Mesenchymal stem cell (in vitro differentiated cells and primary cell): Measurements from ENCODE around the gene PSMD1.
A peak's percentile ranks its signal among the peaks of the same experiment; 100 is the strongest.

Source experiments
- DNase-seq: peaks from one replicate; pipeline ENCODE4 v3.0.0-alpha.2; 2013
- H2AFZ ChIP-seq: one replicate; pipeline ENCODE4 v1.6.1; 2013; ENCODE audit warnings: low read depth, mild to moderate bottlenecking, control low read depth, inconsistent platforms, low read length, moderate library complexity
- H2AK5ac ChIP-seq: 2 replicates; pipeline ENCODE4 v1.6.1; 2013; ENCODE audit warnings: low read length, moderate library complexity, mild to moderate bottlenecking, inconsistent platforms; ENCODE audit not compliant: severe bottlenecking
- H2BK120ac ChIP-seq: one replicate; pipeline ENCODE4 v1.6.1; 2013; ENCODE audit warnings: low read depth, mild to moderate bottlenecking, inconsistent platforms, low read length, moderate library complexity
- H2BK12ac ChIP-seq, 2 experiments: one replicate each; pipeline ENCODE4 v1.6.1; 2013; ENCODE audit warnings: inconsistent platforms in 2 of 2, low read length in 2 of 2, mild to moderate bottlenecking in 2 of 2, moderate library complexity in 2 of 2, control low read depth in 1 of 2
- H2BK15ac ChIP-seq: one replicate; pipeline ENCODE4 v1.6.1; 2013; ENCODE audit warnings: mild to moderate bottlenecking, low read depth, inconsistent platforms; ENCODE audit not compliant: poor library complexity, severe bottlenecking
- H2BK5ac ChIP-seq: 2 replicates; pipeline ENCODE4 v1.6.1; 2013; ENCODE audit warnings: low read depth, mild to moderate bottlenecking, low read length, control low read depth, inconsistent platforms; ENCODE audit not compliant: poor library complexity, severe bottlenecking
- H3K14ac ChIP-seq, 2 experiments: one replicate each; pipeline ENCODE4 v1.6.1; 2013; ENCODE audit warnings: inconsistent platforms in 2 of 2, low read length in 2 of 2, control low read depth in 1 of 2, mild to moderate bottlenecking in 1 of 2, moderate library complexity in 1 of 2
- H3K18ac ChIP-seq, 2 experiments: one replicate each; pipeline ENCODE4 v1.6.1; 2013; ENCODE audit warnings: inconsistent platforms in 2 of 2, low read length in 2 of 2, control low read depth in 1 of 2, low read depth in 1 of 2, mild to moderate bottlenecking in 1 of 2
- H3K23ac ChIP-seq, 2 experiments: one replicate each; pipeline ENCODE4 v1.6.1; 2013; ENCODE audit warnings: inconsistent platforms in 2 of 2, low read length in 2 of 2, mild to moderate bottlenecking in 2 of 2, moderate library complexity in 2 of 2, control low read depth in 1 of 2
- H3K27ac ChIP-seq: 2 replicates; pipeline ENCODE4 v1.5.1; 2013; ENCODE audit warnings: mild to moderate bottlenecking, moderate library complexity, low read length, control low read depth, inconsistent platforms; ENCODE audit not compliant: poor library complexity, severe bottlenecking
- H3K27me3 ChIP-seq, 2 experiments: 2 replicates each; pipeline versions ENCODE4 v1.6.1 to v1.7.0; 2013; ENCODE audit warnings: low read length in 2 of 2, mild to moderate bottlenecking in 2 of 2, moderate library complexity in 2 of 2, control low read depth in 1 of 2, inconsistent platforms in 1 of 2; ENCODE audit not compliant: control insufficient read depth in 1 of 2, insufficient read depth in 1 of 2
- H3K36me3 ChIP-seq, 2 experiments: 2 replicates each; pipeline versions ENCODE4 v1.6.1 to v1.7.0; 2013; ENCODE audit warnings: low read length in 2 of 2, control low read depth in 1 of 2, inconsistent platforms in 1 of 2, low read depth in 1 of 2, mild to moderate bottlenecking in 1 of 2; ENCODE audit not compliant: insufficient read depth in 2 of 2, control insufficient read depth in 1 of 2
- H3K4ac ChIP-seq, 2 experiments: one replicate each; pipeline ENCODE4 v1.6.1; 2013; ENCODE audit warnings: inconsistent platforms in 2 of 2, low read length in 2 of 2, mild to moderate bottlenecking in 2 of 2, moderate library complexity in 2 of 2, control low read depth in 1 of 2, low read depth in 1 of 2
- H3K4me1 ChIP-seq: 2 replicates; pipeline ENCODE4 v1.6.1; 2013; ENCODE audit warnings: low read depth, low read length, control low read depth; ENCODE audit not compliant: control insufficient read depth, insufficient read depth
- H3K4me2 ChIP-seq: 2 replicates; pipeline ENCODE4 v1.6.1; 2013; ENCODE audit warnings: low read length, mild to moderate bottlenecking, inconsistent platforms; ENCODE audit not compliant: poor library complexity, severe bottlenecking
- H3K4me3 ChIP-seq, 2 experiments: 2 replicates each; pipeline versions ENCODE4 v1.5.1 to v1.7.0; 2013; ENCODE audit warnings: low read length in 2 of 2, mild to moderate bottlenecking in 2 of 2, control low read depth in 1 of 2, low read depth in 1 of 2; ENCODE audit not compliant: insufficient read depth in 1 of 2
- H3K79me1 ChIP-seq: replicated peaks from 2 replicates; pipeline ENCODE4 v1.6.1; 2013; ENCODE audit warnings: mild to moderate bottlenecking, control low read depth, low read length, inconsistent platforms; ENCODE audit not compliant: poor library complexity, severe bottlenecking
- H3K9ac ChIP-seq: 2 replicates; pipeline ENCODE4 v1.7.0; 2013; ENCODE audit warnings: mild to moderate bottlenecking, low read length, moderate library complexity
- H3K9me3 ChIP-seq: 2 replicates; pipeline ENCODE4 v1.7.0; 2013; ENCODE audit warnings: mild to moderate bottlenecking, low read length; ENCODE audit not compliant: control insufficient read depth
- H4K8ac ChIP-seq: one replicate; pipeline ENCODE4 v1.6.1; 2013; ENCODE audit warnings: inconsistent platforms, mild to moderate bottlenecking, low read length, moderate library complexity
- H4K91ac ChIP-seq: one replicate; pipeline ENCODE4 v1.6.1; 2013; ENCODE audit warnings: mild to moderate bottlenecking, low read length, inconsistent platforms
- WGBS: methylation state at CpG from one replicate; pipeline ENCODE4 v1.1.7; 2013; ENCODE audit warnings: mixed read lengths; 5-methylcytosine and 5-hydroxymethylcytosine counted together

PSMD1 gene

DNA sequence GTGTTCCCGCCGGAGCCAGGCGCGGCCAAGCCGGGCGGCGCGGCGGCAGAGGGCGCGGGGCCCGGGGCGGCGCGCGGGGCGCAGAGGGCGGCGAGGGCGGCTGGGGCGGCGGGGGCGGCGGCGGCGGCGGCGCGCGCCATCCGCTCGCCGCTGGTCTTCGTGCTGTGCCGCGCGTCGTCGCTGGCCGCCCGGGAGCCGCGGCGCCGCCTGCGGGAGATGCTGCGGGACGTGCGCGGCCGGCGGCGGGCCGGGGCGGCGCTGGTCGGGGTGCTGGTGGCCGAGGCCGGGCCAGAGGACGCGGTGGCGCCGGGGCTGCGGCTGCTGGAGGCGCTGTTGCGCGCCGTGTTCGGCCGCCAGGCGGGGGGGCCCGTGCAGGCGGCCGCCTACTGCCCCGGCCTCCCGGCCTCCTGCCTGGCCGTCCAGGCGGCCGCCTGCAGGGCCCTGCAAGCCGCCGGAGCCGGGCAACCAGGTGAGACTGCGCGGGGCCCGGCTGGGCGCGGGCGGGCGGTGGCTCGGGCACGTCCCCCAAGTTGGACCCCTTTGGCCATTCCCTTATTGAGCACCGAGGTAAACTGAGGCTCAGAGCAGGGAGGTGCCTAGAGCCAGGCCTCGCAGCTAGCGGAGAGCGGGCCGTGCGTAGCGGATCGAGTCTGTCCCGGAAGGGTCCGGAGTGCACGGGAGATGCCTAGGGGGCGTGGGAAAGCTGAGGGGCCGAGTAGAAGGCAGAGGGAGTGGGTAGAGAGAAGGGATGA lies 18.8 kb upstream of the PSMD1 start:
- no peak overlapping the region for H2BK12ac ChIP-seq
- peak overlapping the region; percentile 83 for H3K4me2 ChIP-seq
- no peak overlapping the region for H3K14ac ChIP-seq
- H3K23ac ChIP-seq, result peak overlapping the region in 1 of 2 experiments; percentile 34
- peaks cover 0 to 2% of the 10 kb centered on the region in 2 experiments for H3K36me3 ChIP-seq
- peak overlapping the region in 1 of 2 experiments; percentile 30 for H3K18ac ChIP-seq
- peak overlapping the region in 1 of 2 experiments; percentile 51 for H3K4me3 ChIP-seq
- H2AK5ac ChIP-seq, result no peak overlapping the region
- H2BK5ac ChIP-seq, result no peak overlapping the region
- H2AFZ ChIP-seq, result no peak overlapping the region
- H4K91ac ChIP-seq, result no peak overlapping the region
- no peak for DNase-seq
- no peak overlapping the region for H3K27ac ChIP-seq
- H3K9me3 ChIP-seq, result no peaks in the 10 kb centered on the region
- 2% methylated on average over 81 of the region's 104 CpGs for WGBS
- H2BK15ac ChIP-seq, result peak overlapping the region; percentile 44
- no peak overlapping the region for H3K4ac ChIP-seq
- no peaks in the 10 kb centered on the region for H3K79me1 ChIP-seq
- H4K8ac ChIP-seq, result no peak overlapping the region
- H3K9ac ChIP-seq, result no peak overlapping the region
- H3K4me1 ChIP-seq, result peaks cover 16% of the 10 kb centered on the region
- H3K27me3 ChIP-seq, result peaks cover 77 to 86% of the 10 kb centered on the region in 2 experiments
- no peak overlapping the region for H2BK120ac ChIP-seq

DNA sequence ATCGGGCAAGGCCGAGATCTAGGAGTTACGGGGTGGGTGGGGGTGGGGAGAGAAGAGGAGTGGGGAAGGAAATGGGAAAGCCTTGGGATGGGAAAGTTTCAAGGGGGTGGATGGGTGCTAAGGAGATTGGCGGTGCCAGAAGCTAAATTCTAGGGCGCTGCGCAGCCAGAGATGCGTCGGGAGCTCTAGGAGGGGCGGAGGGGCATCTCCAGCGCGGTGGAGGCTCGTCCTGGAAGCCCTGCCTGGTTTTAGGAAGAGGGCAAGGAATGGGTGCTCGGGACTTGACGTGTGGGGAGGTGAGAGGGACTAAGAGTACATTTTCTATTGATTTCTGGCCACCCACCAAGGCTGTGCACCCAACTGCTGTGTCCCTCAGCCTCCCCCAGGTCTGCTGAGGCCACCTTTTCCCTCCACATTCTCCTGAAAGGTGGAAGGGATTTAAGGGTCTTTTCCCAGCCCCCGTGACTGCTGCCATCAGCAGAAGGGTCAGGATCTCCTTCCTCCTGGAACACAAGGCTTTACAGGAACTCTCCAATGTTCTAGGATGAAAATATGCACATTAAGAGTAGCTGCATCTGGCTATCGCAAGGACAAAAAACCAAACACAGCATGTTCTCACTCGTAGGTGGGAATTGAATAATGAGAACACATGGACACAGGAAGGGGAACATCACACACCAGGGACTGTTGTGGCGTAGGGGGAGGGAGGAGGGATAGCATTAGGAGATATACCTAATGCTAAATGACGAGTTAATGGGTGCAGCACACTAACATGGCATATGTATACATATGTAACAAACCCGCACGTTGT lies 18.0 kb upstream of the PSMD1 start:
- H2BK120ac ChIP-seq, result no peak overlapping the region

DNA sequence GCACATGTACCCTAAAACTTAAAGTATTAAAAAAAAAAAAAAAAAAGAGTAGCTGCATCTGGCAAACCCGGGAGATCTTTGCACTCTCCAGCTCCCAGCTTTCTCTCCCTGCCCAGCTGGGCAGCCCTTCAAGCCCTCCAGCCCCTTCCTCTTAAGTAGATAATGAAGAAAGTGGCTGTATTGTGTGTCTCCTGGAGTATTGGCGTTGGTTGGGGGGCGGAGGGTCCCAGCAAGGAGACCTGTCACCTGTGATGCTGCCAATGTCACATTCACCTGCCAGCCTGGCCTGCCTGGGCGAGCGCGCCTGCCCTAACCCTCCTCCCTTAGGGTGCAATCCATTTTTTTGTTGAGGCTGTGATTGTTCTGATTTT lies 17.4 kb upstream of the PSMD1 start:
- no peak overlapping the region for H2AK5ac ChIP-seq
- no peak overlapping the region for H3K4ac ChIP-seq
- peaks cover 13% of the 10 kb centered on the region for H3K4me1 ChIP-seq
- H2BK5ac ChIP-seq, result no peak overlapping the region
- H3K9me3 ChIP-seq, result no peaks in the 10 kb centered on the region
- H3K18ac ChIP-seq, result no peak overlapping the region
- 95% methylated on average over 5 of the region's 6 CpGs for WGBS
- H2BK12ac ChIP-seq, result no peak overlapping the region
- H3K23ac ChIP-seq, result no peak overlapping the region
- H3K36me3 ChIP-seq, result peaks cover 0 to 2% of the 10 kb centered on the region in 2 experiments
- no peak overlapping the region for H2BK15ac ChIP-seq
- no peak overlapping the region for H2AFZ ChIP-seq
- H4K91ac ChIP-seq, result no peak overlapping the region
- H3K9ac ChIP-seq, result no peak overlapping the region
- H4K8ac ChIP-seq, result no peak overlapping the region
- no peak for DNase-seq
- H3K27ac ChIP-seq, result no peak overlapping the region
- H3K79me1 ChIP-seq, result no peaks in the 10 kb centered on the region
- no peak overlapping the region for H2BK120ac ChIP-seq
- no peak overlapping the region for H3K4me2 ChIP-seq
- peaks cover 66 to 84% of the 10 kb centered on the region in 2 experiments for H3K27me3 ChIP-seq
- H3K4me3 ChIP-seq, result no peak overlapping the region
- H3K14ac ChIP-seq, result no peak overlapping the region

More for the DNA sequence above, 18.0 kb upstream of the PSMD1 start:
- Histone ChIP-seq H3K14ac (no peak overlapping the region), H3K79me1 (no peaks in the 10 kb centered on the region), H2AFZ (no peak overlapping the region), H3K27ac (no peak overlapping the region), H3K36me3 (peaks cover 0 to 2% of the 10 kb centered on the region in 2 experiments), H3K4me1 (peaks cover 16% of the 10 kb centered on the region), H3K23ac (no peak overlapping the region), H4K91ac (no peak overlapping the region), H2AK5ac (no peak overlapping the region), H3K9ac (no peak overlapping the region), H2BK12ac (no peak overlapping the region), H2BK15ac (no peak overlapping the region), H2BK5ac (no peak overlapping the region), H3K27me3 (peaks cover 69 to 86% of the 10 kb centered on the region in 2 experiments), H3K4ac (no peak overlapping the region), H3K4me3 (no peak overlapping the region), H3K18ac (no peak overlapping the region), H4K8ac (no peak overlapping the region), H3K9me3 (no peaks in the 10 kb centered on the region), H3K4me2 (peak overlapping the region; percentile 53)
- 21% methylated on average over 15 of the region's 21 CpGs for WGBS
- DNase-seq, result no peak

DNA sequence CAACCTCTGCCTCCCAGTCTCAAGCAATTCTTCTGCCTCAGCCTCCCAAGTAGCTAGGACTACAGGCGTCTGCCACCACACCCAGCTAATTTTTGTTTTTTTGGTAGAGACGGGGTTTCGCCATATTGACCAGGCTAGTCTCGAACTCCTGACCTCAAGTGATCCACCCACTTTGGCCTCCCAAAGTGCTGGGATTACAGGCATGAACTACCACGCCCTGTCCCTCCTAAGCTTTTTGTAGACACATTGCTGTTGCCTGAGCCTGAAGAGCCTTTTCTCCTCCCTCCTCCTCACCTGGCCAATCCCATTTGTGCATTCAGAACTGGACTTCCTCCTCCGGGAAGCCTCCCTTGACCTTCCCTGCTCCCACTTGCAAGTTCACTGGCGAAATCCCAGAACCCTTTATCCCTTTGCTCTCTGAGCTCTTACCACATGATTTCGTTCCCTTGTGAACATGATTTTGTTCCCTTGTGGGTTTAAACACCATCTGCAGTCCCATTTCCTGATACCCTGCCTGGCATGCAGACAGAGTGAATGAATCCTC lies 16.8 kb upstream of the PSMD1 start:
- Histone ChIP-seq H3K27me3 (peaks cover 61 to 78% of the 10 kb centered on the region in 2 experiments), H3K9ac (no peak overlapping the region), H2BK5ac (no peak overlapping the region), H2BK120ac (no peak overlapping the region), H3K27ac (no peak overlapping the region), H2AK5ac (no peak overlapping the region), H3K79me1 (no peaks in the 10 kb centered on the region), H2AFZ (no peak overlapping the region), H4K91ac (no peak overlapping the region), H3K9me3 (no peaks in the 10 kb centered on the region), H3K23ac (no peak overlapping the region), H3K4me2 (no peak overlapping the region), H3K14ac (no peak overlapping the region), H4K8ac (no peak overlapping the region), H2BK15ac (no peak overlapping the region), H3K36me3 (peaks cover 0 to 2% of the 10 kb centered on the region in 2 experiments), H3K18ac (no peak overlapping the region), H3K4ac (no peak overlapping the region), H2BK12ac (no peak overlapping the region), H3K4me3 (no peak overlapping the region), H3K4me1 (peaks cover 13% of the 10 kb centered on the region)
- DNase-seq, result no peak
- 79% methylated on average over 8 of the region's 8 CpGs for WGBS
